Smooth muscle cell of trachea (primary cell): ENCODE measurements around the gene PLXNA3. TPM values are rescaled to one million over a fixed set of nuclear protein-coding genes. Genes with fewer than 3 reads are reported as not detected.

Experiments used
- total RNA-seq: library from RNA; depleted of rRNA; stranded (reverse); fragments of >200 nt; gene quantifications from 2 replicates; pipeline ENCODE4 v1.2.1, GENCODE V29; 2014

Gene PLXNA3
- total RNA-seq = 24.0 and 31.8 TPM in 2 replicates

DNA sequence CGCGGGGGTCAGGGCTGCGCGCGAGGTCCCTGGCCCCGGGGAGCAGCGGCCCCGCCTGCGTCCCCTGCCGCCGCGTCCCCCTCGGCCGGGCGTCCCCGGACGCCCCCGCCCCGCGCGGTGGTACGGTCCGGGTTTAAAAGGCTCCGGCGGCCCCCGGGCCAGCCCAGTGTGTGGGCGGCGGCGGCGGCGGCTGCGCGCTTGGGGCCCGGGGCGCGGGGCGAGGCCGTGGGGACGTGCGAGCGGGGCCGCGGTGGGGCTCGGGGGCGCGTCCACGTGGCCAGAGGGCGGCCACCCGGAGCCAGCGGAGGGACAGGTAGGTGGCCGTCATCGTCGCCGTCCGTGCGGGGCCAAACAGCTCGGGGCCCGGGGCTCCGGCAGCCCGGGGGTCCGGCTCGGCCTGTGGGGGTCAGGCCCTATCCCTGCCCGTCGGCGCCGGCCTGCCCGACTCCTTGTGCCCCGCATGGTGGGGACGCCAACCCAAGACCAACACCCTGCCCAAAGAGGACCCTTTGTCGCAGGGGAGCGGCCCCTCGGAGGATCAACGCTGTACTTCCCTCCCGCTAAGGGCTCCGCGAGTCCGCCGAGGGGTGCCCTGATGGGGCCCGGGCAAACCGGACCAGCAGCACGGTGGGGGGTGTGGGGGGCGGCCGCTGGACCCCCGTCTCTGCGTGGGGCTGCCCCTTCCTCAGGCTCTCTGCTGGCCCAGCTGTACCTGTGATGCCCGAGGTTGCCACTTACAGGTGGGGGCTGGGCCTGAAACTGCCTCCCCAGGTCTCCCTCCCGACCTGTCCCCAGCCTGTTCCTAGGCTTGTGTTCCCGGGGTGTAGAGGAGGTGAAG is at the start of gene PLXNA3:
PLXNA3 (plus strand) TSS at position 166 of the 838 bp plus-strand sequence. CDS start 1,903 bp downstream, outside the sequence.

GRCh38 chrX:154409222-154409871 is 48.7 kb upstream of the PLXNA3 start, which contains the start of gene DNASE1L1:
DNASE1L1 (minus strand) TSS chrX:154409254; CDS start chrX:154405568, 3,686 bp downstream.

GRCh38 chrX:154428176-154429171 is 29.6 kb upstream of the PLXNA3 start, which contains the start of gene ATP6AP1:
ATP6AP1 (plus strand) TSS chrX:154428677; CDS start chrX:154428693, 16 bp downstream.

GRCh38 chrX:154436983-154437752 is 20.9 kb upstream of the PLXNA3 start, which contains the start of gene GDI1:
GDI1 (plus strand) TSS chrX:154437154; CDS start chrX:154437255, 101 bp downstream.

DNA sequence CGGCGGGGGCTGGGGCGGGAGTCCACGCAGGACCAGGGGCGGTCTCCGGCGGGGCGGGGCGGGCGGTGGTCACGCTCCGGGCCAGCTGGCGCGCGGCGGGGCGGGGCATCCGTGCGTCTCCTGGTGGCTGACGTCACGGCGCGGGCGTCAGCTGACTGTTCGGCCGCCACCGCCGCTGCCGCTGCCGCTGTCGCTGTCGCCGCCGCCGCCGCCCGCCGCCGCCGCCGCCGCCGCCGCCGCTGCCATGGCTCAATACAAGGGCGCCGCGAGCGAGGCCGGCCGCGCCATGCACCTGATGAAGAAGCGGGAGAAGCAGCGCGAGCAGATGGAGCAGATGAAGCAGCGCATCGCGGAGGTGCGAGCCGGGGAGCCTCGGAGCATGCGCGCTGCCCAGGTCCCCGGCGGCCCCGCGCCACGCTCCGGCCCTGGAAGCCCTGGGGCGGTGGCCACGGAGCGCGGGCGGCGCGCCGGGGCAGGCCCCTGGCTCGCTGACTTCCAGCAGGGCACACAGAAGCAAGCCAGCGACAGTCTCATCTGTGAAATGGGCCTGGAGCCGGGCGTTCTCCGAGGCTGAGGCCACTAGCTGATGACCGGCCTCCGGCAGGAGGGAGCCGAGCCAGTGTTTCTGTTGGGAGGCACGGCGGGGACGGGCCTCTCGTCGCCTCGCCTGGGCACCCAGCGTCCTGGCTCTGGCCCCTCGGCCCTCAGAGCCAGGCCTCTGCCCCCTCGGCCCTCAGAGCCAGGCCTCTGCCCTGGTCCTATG is 13.9 kb upstream of the PLXNA3 start, which contains the start of gene FAM50A:
FAM50A (plus strand) TSS at position 150 of the 763 bp plus-strand sequence; CDS start at position 245, 95 bp downstream.

DNA sequence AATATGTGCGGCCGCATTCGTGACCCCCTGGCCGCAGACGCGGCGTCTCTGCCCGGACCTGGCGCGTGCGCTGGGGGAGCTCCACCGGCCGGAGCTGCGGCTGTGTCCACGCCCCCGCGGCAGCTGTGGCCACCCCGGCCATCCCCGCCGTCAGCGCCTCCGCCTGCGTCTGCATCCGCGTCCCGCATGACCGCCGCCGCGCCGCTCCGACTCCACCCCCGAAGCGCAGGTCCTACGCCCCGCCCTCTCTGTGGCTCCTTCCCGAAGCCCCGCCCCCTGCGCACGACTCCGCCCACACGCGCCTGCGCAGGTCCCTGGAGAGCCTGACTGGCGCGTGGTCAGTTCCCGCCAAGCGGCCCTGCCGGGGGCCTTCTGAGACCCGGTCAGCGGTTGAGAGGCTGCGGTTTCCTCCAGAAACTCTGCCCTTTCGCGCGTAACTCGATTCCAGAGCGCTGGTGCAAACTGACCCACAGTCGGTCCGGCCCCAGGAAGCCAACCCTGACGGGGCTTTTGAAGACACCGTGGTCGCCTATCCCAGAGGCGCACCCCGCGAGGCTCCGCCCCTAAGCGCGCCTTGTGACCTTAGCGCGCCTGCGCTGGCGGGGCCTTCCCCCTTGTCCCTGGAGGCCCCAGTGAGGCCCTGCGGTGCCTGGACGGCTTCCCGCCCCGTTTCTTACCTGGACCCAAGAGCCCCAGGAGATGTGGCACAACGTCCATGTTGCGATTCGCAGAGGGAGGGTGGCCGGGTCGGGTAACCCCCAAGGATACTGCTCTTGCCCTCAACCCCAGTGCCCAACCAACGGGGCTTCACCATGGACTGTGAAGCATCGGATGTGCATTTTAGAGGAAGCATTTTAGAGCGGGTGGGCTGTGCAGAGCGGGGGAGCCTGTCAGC is 20.9 kb downstream of the PLXNA3 start, which contains the start of gene LAGE3:
LAGE3 (minus strand) TSS at position 554 of the 895 bp plus-strand sequence; CDS start at position 188, 366 bp downstream.

DNA sequence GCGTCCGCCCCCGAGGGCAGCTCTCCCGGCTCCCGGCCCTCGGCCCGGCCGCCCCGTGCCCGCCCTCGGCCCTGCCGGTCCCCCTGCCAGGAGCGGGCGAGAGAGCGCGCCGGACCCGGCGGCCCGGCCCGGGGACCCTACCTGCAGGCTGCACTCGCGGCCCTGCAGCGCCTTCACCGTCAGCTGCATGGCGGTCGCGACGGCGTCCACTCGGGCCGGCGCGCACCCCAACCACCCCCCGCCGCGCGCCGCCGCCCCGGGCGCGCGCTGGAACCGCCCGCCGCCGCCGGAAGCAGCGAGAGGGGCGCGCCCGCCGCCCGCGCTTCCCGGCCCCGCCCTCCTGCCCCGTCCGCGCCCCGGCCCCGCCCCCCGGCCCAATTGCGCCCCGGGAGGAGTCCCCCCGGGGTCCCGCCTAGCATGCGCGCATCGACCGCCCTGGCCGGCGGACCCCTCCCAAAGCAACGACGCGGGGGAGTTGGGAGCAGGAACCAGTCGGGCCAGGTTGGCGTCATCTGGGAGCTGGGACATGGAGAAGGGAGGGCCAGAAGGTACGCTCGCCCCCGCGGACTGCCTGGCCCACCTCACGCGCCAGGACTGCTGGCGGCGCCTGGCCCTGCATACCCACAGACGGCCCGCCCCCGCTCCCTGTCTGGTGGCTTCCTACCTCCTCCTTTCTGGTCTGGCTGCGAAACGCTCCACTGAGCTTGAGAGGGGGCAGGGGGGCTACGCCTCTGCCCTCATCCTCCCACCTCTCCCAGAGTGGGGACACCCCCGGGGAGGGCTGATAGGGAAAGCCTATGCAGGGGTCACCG is 28.5 kb downstream of the PLXNA3 start, which contains the start of gene UBL4A:
UBL4A (minus strand) TSS at position 220 of the 812 bp plus-strand sequence; CDS start at position 189, 31 bp downstream.

DNA sequence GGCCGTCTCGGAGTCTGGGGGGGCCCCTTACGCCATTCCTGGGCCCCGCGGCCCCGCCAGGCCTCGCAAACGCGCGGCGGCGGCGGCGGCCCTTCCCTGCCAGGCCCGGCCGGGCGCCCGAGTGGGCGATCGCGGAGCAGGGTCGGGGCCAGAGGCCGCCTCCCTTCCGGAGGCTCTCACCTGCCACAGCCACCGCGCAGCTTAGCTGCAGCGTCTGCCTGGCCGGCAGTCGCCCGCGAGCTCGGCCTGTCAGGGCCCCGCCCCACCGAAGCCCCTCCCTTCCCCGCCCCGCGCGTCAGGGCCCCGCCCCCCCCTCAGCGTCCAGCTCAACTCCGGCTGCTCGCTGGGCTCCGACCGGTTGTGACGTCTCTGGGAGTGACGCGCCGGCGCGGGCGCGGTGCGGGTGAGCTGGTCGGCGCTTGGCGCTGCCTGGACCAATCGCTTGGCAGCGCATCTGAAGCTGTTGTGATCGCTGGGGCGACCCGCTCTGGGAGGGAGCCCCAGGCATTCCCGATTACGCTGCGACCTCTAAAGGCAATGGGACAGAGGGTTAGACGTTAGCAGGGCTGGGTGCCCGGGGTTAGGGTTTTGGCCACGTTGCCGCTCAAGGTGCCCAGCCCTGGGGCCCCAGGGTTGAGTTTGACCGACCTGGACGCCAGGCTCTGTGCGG is 32.5 kb downstream of the PLXNA3 start, which contains the start of gene SLC10A3:
SLC10A3 (minus strand) TSS at position 216 of the 670 bp plus-strand sequence. CDS start 1,689 bp downstream, outside the sequence.

DNA sequence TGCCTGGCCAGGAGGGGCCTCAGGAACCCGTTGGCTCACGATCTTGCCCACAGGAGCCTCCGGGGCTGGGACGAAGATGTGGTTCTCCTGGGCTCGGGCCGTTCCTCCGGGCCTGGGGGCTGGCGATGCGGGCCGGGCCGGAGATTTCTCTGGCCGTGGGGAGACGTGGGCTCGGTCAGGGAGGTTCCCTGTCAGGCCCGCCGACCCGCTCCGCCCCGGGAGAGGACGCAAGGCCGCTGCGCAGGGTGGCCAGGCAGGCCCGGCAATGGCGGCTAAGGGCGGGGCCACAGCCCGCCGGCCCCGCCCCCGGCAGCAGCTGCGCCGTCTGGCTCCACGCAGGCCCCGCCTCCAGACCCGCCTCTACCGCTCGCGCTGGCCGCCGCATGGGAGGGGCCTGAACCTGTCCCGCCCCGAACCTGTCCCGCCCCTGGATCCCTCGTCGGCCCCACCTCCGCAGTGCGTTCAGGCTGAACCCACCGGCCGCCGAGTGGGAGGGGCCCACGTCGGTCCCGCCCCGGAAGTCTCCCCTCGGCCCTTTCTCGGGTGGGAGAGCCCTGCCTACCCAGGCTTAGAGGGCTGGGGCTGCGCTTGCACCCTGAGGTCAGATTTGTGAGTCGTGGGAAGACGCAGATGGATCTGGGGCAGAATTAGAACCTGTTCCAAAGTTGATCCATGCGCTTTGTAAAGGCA is 58.0 kb downstream of the PLXNA3 start, which contains the start of gene FAM3A:
FAM3A (minus strand) TSS at position 267 of the 690 bp plus-strand sequence. CDS start 460 bp downstream, outside the sequence.

Other genes starting within 250 kb of the PLXNA3 start
- gene OPN1MW2, start 238.5 kb upstream of the PLXNA3 start, total RNA-seq = not detected in 2 replicates
- gene OPN1MW3, start 200.7 kb upstream of the PLXNA3 start, total RNA-seq = not detected in 2 replicates
- 0.17 TPM in 1 of 2 replicates, not detected in the other for gene TEX28, start 163.2 kb upstream of the PLXNA3 start, total RNA-seq
- not detected in 2 replicates for gene TKTL1, start 162.5 kb upstream of the PLXNA3 start, total RNA-seq
- 1,846 and 2,620 TPM in 2 replicates for gene FLNA, start 83.6 kb upstream of the PLXNA3 start, total RNA-seq
- gene EMD, start 79.0 kb upstream of the PLXNA3 start, total RNA-seq = 25.6 and 29.4 TPM in 2 replicates
- gene RPL10, start 59.9 kb upstream of the PLXNA3 start, total RNA-seq = 1,913 and 5,394 TPM in 2 replicates
- 60.4 and 78.9 TPM in 2 replicates for gene DNASE1L1, start 49.0 kb upstream of the PLXNA3 start, total RNA-seq
- 17.7 and 23.0 TPM in 2 replicates for gene TAFAZZIN, start 46.7 kb upstream of the PLXNA3 start, total RNA-seq
- 68.9 and 89.0 TPM in 2 replicates for gene ATP6AP1, start 29.6 kb upstream of the PLXNA3 start, total RNA-seq
- 63.3 and 141 TPM in 2 replicates for gene GDI1, start 21.1 kb upstream of the PLXNA3 start, total RNA-seq
- 73.3 and 85.2 TPM in 2 replicates for gene FAM50A, start 14.1 kb upstream of the PLXNA3 start, total RNA-seq
- 22.3 and 23.5 TPM in 2 replicates for gene LAGE3, start 21.0 kb downstream of the PLXNA3 start, total RNA-seq
- 39.0 and 75.4 TPM in 2 replicates for gene UBL4A, start 28.3 kb downstream of the PLXNA3 start, total RNA-seq
- gene SLC10A3, start 32.3 kb downstream of the PLXNA3 start, total RNA-seq = 21.1 and 33.6 TPM in 2 replicates
- 38.3 and 43.5 TPM in 2 replicates for gene FAM3A, start 58.0 kb downstream of the PLXNA3 start, total RNA-seq
- 141 and 233 TPM in 2 replicates for gene G6PD, start 88.6 kb downstream of the PLXNA3 start, total RNA-seq
- gene IKBKG, start 89.3 kb downstream of the PLXNA3 start, total RNA-seq = 26.5 and 28.6 TPM in 2 replicates
- not detected in 2 replicates for gene CTAG1A, start 126.9 kb downstream of the PLXNA3 start, total RNA-seq
- not detected in 2 replicates for gene CTAG1B, start 161.0 kb downstream of the PLXNA3 start, total RNA-seq
- not detected in 2 replicates for gene CTAG2, start 195.3 kb downstream of the PLXNA3 start, total RNA-seq